Gastroesophageal sphincter (tissue), 4 donors: ENCODE measurements around the gene UBE2J2. TPM values are rescaled to one million over a fixed set of nuclear protein-coding genes. Genes with fewer than 3 reads are reported as not detected.

Source experiments
- ATAC-seq: fragments of 150-250 bp; one replicate; pipeline ENCODE4 v1.9.1; 2016; ENCODE audit warnings: mild to moderate bottlenecking, moderate library complexity
- H3K27ac ChIP-seq, 4 donors: fragments of 200-600 bp; sonication (generic) in 3 of 4; 1 replicate in 3 of 4; 2 replicates in 1 of 4; pipeline ENCODE4 v1.5.1; 2016 to 2019
- H3K27me3 ChIP-seq: fragments of 200-600 bp; sonication (generic); one replicate; pipeline ENCODE4 v1.5.1; 2019
- H3K36me3 ChIP-seq, 2 donors: fragments of 200-600 bp; sonication (generic); one replicate each; pipeline ENCODE4 v1.5.1; 2019; ENCODE audit warnings: control low read depth in 1 of 2
- H3K4me1 ChIP-seq, 3 donors: fragments of 200-600 bp; sonication (generic); 1 replicate in 2 of 3; 2 replicates in 1 of 3; pipeline ENCODE4 v1.5.1; 2016 to 2019; ENCODE audit warnings: control low read depth in 2 of 3
- H3K4me3 ChIP-seq, 2 donors: fragments of 200-600 bp; sonication (generic); one replicate each; pipeline ENCODE4 v1.5.1; 2019; ENCODE audit warnings: mild to moderate bottlenecking in 1 of 2, moderate library complexity in 1 of 2
- H3K9me3 ChIP-seq, 3 donors: fragments of 200-600 bp; sonication (generic); one replicate each; pipeline ENCODE4 v1.5.1; 2017 to 2019; ENCODE audit warnings: control low read depth in 2 of 3
- CTCF ChIP-seq, 4 experiments: fragments of 200-600 bp in 2 of 4; fragments of 450-650 bp in 2 of 4; sonication (generic) in 1 of 4; IDR thresholded peaks; one replicate each; pipeline ENCODE4 v1.5.1; 2017 to 2019; ENCODE audit warnings: antibody characterized with exemption in 4 of 4, mild to moderate bottlenecking in 2 of 4, moderate library complexity in 2 of 4
- EP300 ChIP-seq: sonication (generic); formaldehyde crosslinking; IDR thresholded peaks from one replicate; pipeline ENCODE4 v1.6.1; 2017; ENCODE audit warnings: antibody characterized with exemption, mild to moderate bottlenecking
- POLR2A ChIP-seq, 2 donors: fragments of 450-650 bp; IDR thresholded peaks; one replicate each; pipeline ENCODE4 v1.6.1; 2017; ENCODE audit warnings: antibody characterized with exemption in 2 of 2, mild to moderate bottlenecking in 2 of 2, moderate library complexity in 1 of 2
- POLR2AphosphoS5 ChIP-seq: sonication (generic); formaldehyde crosslinking; IDR thresholded peaks from one replicate; pipeline ENCODE4 v1.6.1; 2017; ENCODE audit warnings: antibody characterized with exemption
- WGBS, 2 donors: methylation state at CpG; one replicate each; pipeline ENCODE4 v1.1.5; 2018; ENCODE audit warnings: low coverage in 1 of 2; 5-methylcytosine and 5-hydroxymethylcytosine counted together
- total RNA-seq, 4 donors: library from RNA; depleted of rRNA; stranded (reverse); fragments of >200 nt; gene quantifications; one replicate each; pipeline ENCODE4 v1.1.0, GENCODE V29; 2016

The UBE2J2 gene
- total RNA-seq, 4 donors from 2014 or later = 28.1 to 47.0 (median 37.9) TPM

GRCh38 chr1:1246577-1247340, 26.9 kb downstream of the UBE2J2 start, which contains the start of gene C1QTNF12:
Gene C1QTNF12 (minus strand): TSS chr1:1246722. CDS start chr1:1246690, 32 bp downstream.
- WGBS, 2 donors = 10% methylated on average over 8 of the region's 74 CpGs; no CpG with 5 or more reads in 1 of the 2 donors
- Histone ChIP-seq H3K27ac (no peak within 1 kb of the TSS), H3K36me3 (peaks cover 0 to 38% of the 10 kb centered on the region in 2 donors), H3K4me1 (peaks cover 0 to 16% (median 0%) of the 10 kb centered on the region in 3 donors), H3K4me3 (peak within 1 kb of the TSS in 1 of 2 donors; percentile 8), H3K27me3 (peaks cover 42% of the 10 kb centered on the region), H3K9me3 (no peaks in the 10 kb centered on the region)
- no peak for TF ChIP-seq EP300
- no peak for TF ChIP-seq POLR2AphosphoS5
- no peak for TF ChIP-seq POLR2A (IDR thresholded peaks at IDR 0.05)
- no peak for TF ChIP-seq CTCF (IDR thresholded peaks at IDR 0.05)
- no peak for ATAC-seq

- Histone ChIP-seq H3K27me3 (peaks cover 50% of the 10 kb centered on the region), H3K4me1 (peaks cover 0 to 16% (median 0%) of the 10 kb centered on the region in 3 donors), H3K36me3 (peaks cover 0 to 32% of the 10 kb centered on the region in 2 donors), H3K9me3 (no peaks in the 10 kb centered on the region), H3K4me3 (peak overlapping the region in 1 of 2 donors; percentile 8), H3K27ac (no peak overlapping the region)
- no peak for ATAC-seq
- TF ChIP-seq POLR2AphosphoS5 (no peak), POLR2A (IDR thresholded peaks at IDR 0.05) (no peak), CTCF (IDR thresholded peaks at IDR 0.05) (no peak), EP300 (no peak)
- WGBS, 2 donors = 88% methylated on average over 5 of the region's 45 CpGs; no CpG with 5 or more reads in 1 of the 2 donors
These were observed 27.7 kb downstream of the UBE2J2 start for GRCh38 chr1:1245817-1246576.

- H3K27ac ChIP-seq = no peak overlapping the region
- H3K36me3 ChIP-seq = peaks cover 0 to 25% of the 10 kb centered on the region in 2 donors
- WGBS, 2 donors = no CpG with 5 or more reads among the region's 23 CpGs
- ATAC-seq = no peak
- TF ChIP-seq POLR2AphosphoS5 (no peak), EP300 (no peak), POLR2A (IDR thresholded peaks at IDR 0.05) (no peak), CTCF (IDR thresholded peaks at IDR 0.05) (no peak)
- no peaks in the 10 kb centered on the region for H3K9me3 ChIP-seq
- peaks cover 0 to 16% (median 0%) of the 10 kb centered on the region in 3 donors for H3K4me1 ChIP-seq
- H3K27me3 ChIP-seq = peaks cover 57% of the 10 kb centered on the region
- no peak overlapping the region for H3K4me3 ChIP-seq
These were observed 28.4 kb downstream of the UBE2J2 start for GRCh38 chr1:1245178-1245816.

GRCh38 chr1:1244192-1244811, 29.4 kb downstream of the UBE2J2 start:
- peaks cover 0 to 25% of the 10 kb centered on the region in 2 donors for H3K36me3 ChIP-seq
- no peak for ATAC-seq
- peaks cover 67% of the 10 kb centered on the region for H3K27me3 ChIP-seq
- WGBS, 2 donors = 74% methylated on average over 9 of the region's 30 CpGs; no CpG with 5 or more reads in 1 of the 2 donors
- H3K4me3 ChIP-seq = no peak overlapping the region
- H3K27ac ChIP-seq = no peak overlapping the region
- H3K9me3 ChIP-seq = no peaks in the 10 kb centered on the region
- H3K4me1 ChIP-seq = peaks cover 0 to 16% (median 0%) of the 10 kb centered on the region in 3 donors
- TF ChIP-seq POLR2A (IDR thresholded peaks at IDR 0.05) = no peak
- no peak for TF ChIP-seq EP300
- TF ChIP-seq POLR2AphosphoS5 = no peak
- no peak for TF ChIP-seq CTCF (IDR thresholded peaks at IDR 0.05)
